ENCODE measurements around the gene TLCD2.
"Not testable (repeated sequence)": the region's sequence is repeated elsewhere in the genome, so short reads cannot be mapped to it uniquely, and the experiment has no call there.

Gene TLCD2, protein sequence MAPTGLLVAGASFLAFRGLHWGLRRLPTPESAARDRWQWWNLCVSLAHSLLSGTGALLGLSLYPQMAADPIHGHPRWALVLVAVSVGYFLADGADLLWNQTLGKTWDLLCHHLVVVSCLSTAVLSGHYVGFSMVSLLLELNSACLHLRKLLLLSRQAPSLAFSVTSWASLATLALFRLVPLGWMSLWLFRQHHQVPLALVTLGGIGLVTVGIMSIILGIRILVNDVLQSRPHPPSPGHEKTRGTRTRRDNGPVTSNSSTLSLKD

DNA sequence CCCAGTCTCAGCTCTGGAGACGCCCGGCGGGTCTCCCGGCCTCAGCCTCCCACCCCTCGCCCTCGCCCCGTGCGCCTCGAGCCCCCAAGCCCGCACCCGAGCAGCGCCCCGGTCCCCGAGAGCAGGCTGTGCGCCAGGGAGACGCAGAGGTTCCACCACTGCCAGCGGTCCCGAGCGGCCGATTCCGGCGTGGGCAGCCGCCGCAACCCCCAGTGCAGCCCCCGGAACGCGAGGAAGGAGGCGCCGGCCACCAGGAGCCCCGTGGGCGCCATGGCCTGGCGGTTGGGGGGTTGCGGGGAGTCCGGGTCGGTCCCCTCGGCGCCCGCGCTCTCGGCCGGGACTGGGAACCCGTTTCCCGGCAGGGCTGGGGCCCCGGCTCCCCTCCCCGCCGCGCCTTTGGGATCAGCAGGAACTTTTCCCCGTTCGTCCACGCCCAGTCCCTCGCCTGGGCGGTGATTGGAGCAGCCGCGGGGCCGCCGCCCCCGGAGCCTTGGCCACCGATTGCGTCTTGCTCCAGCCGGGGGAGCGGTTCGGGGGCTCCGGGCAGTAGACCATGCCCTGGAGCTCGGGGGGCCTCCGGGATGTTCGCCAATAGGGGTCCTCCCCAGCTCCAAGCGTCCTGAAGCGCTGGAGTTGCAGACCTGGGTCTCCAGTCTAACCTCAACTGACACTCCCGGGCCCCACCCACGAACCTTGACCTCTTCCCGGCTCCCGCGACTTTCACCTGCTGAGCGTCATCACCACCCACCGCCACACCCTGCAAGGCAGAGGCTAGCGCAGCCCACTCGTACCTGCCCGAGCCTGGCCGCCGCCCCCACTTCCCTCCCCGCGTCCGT lies at the start of gene TLCD2:
Gene TLCD2 (minus strand): TSS at position 407 of the 836 bp plus-strand sequence. CDS start 135 bp downstream, at position 272.
- DNase-seq (ENCODE audit: low read depth), result no peak

GRCh38 chr17:1759529-1759928 lies 49.4 kb upstream of the TLCD2 start:
- no peak for DNase-seq (ENCODE audit: low read depth)

DNA sequence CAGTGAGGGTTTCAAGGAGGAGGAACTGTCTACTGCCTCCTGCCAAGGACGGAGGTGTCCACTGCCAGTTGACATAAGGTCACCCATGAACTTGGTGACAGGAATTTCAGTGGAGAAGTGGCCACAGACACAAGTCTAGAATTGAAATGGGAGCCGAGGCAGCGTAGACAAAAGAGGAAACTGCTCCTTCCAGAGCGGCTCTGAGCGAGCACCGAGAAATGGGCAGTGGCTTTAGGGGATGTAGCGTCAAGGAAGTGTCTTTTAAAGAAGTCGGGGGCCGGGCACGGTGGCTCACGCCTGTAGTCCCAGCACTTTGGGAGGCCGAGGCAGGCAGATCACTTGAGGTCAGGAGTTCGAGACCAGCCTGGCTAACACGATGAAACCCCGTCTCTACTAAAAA lies 48.6 kb upstream of the TLCD2 start:
- no peak for DNase-seq (ENCODE audit: low read depth)

DNA sequence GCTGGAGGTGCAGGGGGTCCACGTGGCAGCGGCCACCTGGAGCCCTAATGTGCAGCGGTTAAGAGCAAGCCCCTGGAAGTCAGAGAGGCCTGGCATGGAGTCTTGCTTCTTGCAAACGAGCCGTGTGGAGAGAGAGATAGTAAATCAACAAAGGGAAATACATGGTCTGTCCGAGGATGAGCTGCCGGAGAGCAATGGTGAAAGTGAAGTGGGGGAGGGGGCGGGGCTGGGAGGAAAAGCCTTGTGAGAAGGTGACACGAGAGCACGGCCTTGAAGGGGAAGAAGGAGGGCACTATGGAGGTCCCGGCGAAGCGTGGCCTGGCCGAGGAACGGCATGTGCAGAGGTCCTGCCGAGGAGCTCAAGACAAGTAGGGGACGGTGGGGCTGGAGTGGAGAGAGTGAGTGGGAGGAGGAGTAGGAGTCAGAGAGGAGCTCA lies 45.7 kb upstream of the TLCD2 start:
- no peak for DNase-seq (ENCODE audit: low read depth)

DNA sequence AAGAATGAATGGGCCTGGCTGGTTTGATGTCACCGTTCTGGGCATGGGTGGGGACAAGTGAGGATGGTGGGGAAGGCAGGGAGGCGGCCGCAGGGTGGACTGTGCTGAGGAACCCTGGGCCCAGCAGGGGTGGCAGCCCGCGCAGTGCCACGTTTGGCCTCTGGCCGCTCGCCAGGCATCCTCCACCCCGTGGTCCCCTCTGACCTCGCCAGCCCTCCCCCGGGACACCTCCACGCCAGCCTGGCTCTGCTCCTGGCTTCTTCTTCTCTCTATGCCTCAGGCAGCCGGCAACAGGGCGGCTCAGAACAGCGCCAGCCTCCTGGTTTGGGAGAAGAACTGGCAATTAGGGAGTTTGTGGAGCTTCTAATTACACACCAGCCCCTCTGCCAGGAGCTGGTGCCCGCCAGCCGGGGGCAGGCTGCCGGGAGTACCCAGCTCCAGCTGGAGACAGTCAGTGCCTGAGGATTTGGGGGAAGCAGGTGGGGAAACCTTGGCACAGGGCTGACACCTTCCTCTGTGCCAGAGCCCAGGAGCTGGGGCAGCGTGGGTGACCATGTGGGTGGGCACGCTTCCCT lies 45.2 kb upstream of the TLCD2 start:
- no peak for DNase-seq (ENCODE audit: low read depth)

- DNase-seq (ENCODE audit: low read depth), result no peak
Measured at GRCh38 chr17:1754430-1755112, 44.4 kb upstream of the TLCD2 start.

- DNase-seq (ENCODE audit: low read depth), result no peak
Measured at GRCh38 chr17:1753767-1754429, 43.7 kb upstream of the TLCD2 start.

DNA sequence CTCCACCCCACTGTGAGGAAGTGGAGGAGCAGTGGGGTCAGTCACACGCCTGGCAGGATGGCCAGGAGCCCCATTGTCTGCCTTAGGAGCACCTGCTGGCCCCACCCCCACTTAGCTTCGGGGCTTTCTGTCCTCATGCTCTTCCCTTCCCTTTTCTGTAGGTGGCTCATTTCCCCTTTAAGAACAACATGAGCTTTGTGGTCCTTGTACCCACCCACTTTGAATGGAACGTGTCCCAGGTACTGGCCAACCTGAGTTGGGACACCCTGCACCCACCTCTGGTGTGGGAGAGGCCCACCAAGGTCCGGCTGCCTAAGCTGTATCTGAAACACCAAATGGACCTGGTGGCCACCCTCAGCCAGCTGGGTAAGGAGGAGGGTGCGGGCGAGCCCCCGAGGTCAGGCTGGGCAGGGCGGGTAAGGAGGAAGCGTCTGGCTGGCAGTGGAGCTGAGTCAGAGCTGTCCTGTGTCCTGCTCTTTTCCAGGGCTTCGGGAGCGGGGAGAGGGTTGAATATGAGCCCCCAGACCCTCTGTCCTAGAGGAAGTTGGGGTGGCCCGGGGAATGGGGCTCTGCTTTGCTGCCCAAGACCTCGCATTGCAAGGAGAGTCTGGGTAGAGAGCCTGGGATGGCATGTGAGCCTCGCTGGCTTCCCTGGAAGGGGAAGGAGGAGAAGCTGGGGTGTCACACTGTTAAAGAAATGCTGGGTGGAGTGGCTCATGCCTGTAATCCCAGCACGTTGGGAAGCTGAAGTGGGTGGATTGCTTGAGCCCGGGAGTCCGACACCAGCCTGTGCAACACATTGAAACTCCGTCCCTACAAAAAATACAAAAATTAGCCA lies 42.5 kb upstream of the TLCD2 start:
- no peak for DNase-seq (ENCODE audit: low read depth)

GRCh38 chr17:1750628-1751027 lies 40.5 kb upstream of the TLCD2 start:
- no peak for DNase-seq (ENCODE audit: low read depth)

GRCh38 chr17:1746975-1747543 lies 36.9 kb upstream of the TLCD2 start:
- DNase-seq (ENCODE audit: low read depth), result no peak

GRCh38 chr17:1745513-1746020 lies 35.4 kb upstream of the TLCD2 start:
- DNase-seq (ENCODE audit: low read depth), result no peak

GRCh38 chr17:1744551-1745512 lies 34.7 kb upstream of the TLCD2 start:
- DNase-seq (ENCODE audit: low read depth), result no peak

DNA sequence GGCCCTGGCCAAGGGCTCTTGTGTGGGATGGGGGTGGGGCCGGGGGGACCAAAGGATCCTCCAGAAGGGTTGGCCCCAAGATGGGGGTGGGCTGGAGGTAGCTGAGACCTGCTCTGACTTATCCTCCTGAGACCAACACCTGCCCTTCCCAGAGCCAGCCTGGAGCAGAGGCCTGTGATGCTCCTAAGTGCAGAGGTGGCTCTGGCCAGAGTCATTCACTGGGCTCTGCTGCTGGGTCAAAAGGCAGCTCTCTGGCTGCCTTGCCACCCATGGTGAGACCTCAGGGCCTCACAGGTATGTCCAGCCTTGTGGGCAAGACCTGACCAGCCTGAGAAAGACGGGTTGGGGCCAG lies 32.9 kb upstream of the TLCD2 start:
- DNase-seq (ENCODE audit: low read depth), result no peak

GRCh38 chr17:1742371-1743087 lies 32.4 kb upstream of the TLCD2 start, which contains the start of gene SERPINF2:
Gene SERPINF2 (plus strand): TSS chr17:1742871. CDS start chr17:1744996, 2,125 bp downstream.
- DNase-seq (ENCODE audit: low read depth), result no peak

DNA sequence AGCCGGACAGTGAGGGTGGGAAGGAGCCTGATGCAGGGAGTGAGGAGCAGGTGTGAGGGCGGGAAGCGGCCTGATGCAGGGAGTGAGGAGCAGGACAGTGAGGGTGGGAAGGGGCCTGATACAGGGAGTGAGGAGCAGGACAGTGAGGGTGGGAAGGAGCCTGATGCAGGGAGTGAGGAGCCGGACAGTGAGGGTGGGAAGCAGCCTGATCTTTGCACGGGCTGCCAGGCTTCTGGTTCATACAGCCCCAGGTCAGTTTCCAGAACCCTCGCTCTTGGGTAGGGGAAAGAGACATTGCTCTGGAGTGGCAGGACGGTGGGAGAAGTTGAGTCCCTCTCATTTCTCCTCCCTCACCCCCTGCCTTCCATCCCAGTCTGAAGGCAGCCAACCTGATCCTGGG lies 31.7 kb upstream of the TLCD2 start:
- DNase-seq (ENCODE audit: low read depth), result not testable (repeated sequence)

DNA sequence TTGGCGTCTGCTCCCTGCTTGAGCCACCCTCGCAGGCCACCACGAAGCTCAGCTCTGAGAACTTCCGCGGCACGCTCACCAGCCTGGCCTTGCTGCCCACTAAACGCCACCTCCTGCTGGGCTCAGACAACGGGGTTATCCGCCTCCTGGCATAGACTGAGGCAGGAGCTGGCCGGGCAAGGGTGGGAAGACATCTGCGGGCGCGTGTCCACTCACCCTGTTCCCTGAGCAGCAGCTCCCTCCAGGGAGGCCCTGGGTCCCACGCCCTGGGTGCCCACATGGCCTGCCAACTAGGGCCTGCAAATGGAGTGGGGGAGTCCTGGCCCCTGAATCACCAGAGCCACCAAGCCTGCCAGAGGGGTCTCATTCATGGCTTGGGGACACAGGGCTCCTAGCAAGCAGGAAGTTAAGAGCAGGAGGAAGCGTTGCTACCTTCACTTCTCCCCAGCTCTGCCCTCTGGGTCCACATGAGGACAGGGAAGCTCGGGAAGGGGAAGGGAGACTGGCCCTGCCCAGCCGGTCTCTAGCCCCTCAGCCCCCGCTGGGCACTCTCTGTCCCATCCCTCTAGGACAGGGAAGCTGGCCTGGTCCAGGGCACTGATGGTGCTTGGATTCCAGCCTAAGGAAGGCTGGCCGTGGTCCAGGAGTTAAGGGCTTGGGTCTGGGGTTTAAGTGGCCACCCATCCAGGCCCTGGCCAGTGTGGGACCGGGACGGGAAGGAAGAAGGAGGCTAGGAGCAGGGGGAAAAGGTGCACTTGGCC lies 27.5 kb upstream of the TLCD2 start:
- DNase-seq (ENCODE audit: low read depth), result no peak

- no peak for DNase-seq (ENCODE audit: low read depth)
Measured at GRCh38 chr17:1736348-1737281, 26.4 kb upstream of the TLCD2 start.
